ENCODE results near the gene TKT.
A peak's percentile ranks its signal among the peaks of the same experiment; 100 is the strongest.

Gene TKT

DNA sequence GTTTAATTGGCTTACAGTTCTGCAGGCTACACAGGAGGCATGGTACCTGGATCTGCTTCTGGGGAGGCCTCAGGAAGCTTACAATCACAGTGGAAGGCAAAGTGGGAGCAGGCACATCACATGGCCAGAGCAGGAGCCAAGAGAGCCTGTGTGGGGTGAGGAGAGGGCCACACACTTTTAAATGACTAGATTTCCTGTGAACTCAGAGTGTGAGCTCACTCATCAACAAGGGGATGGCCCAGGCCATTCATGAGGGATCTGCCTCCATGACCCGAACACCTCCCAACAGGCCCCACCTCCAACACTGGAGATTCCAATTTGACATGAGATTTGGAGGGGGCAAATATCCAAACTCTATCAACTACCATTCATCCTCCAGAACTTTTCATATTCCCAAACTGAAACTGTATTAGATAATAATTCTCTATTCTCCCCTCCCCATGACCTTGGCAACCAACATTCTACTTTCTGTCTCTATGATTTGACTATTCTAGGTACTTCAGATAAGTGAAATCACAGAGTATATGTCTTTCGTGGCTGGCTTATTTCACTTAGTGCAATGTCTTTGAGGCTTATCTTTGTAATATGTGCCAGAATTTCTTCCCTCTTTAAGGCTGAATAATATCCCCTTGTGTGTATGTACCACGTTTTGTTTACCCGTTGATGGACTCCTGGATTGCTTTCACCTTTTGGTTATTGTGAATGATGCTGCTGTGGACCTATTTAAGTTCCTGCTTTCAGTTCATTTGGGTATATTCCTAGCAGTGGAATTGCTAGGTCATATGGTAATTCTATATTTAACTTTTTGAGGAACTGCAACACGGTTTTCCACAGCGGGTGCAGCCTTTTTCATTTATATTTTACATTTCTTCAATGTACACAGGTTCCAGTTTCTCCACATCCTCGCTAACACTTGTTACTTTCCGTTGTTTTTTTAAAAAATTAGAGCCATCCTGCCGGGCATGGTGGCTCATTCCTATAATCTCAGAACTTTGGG, 43.8 kb downstream of the TKT start:
- no peak for DNase-seq (ENCODE audit: low read depth)
- no peak overlapping the region for H3K4me3 ChIP-seq (ENCODE audit: low read depth, low read length)
- TF ChIP-seq CTCF (conservative IDR thresholded peaks at IDR 0.05; ENCODE audit: low read depth, low read length) = no peak

GRCh38 chr3:53202331-53203015, 53.3 kb downstream of the TKT start:
- no peak overlapping the region for H3K4me3 ChIP-seq (ENCODE audit: low read depth, low read length)
- DNase-seq (ENCODE audit: low read depth) = no peak
- no peak for TF ChIP-seq CTCF (conservative IDR thresholded peaks at IDR 0.05; ENCODE audit: low read depth, low read length)

DNA sequence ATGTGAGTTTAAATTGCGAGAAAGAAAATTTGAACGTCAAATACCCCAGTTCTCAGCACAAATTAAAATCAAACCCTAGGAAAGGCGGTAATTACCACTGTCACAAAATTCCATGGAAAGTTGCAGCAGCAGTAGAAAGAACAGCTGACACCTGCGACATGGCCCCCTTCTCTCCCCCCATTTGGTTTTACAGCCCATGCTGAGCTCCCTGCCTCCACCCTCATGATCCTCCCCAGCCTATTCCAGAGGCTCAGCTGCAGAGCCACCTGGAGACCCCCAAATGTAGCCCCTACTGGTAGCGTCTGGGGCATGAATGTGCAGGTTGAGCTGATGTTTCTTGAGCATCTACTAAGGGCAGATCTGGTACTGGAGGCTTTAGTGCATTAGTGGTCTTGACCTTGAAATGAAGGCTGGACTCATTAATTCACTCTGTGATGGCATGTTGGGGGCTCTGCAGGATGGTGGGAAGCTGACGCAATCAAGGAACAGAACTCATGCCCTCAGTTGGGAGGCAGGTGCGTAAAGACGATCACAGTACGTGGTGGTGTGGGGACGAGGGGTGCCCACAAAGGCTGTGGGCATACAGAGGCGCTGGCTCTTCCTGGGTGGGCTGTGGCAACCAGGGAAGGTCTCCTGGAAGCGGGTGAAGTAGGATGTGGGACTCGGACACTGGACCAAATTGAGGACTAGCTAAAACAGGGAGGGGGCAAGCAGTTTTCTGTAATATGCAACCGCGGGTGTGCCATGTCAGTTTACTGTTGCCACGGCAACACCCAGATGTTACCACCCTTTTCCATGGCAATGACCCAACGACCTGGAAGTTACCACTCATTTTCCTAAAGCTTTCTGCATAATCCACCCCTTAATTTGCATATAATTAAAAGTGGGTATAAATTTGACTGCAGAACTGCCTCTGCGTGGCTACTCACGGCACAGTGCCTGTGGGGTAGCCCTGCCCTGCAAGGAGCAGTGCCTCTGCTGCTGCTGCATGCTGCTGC, 55.0 kb downstream of the TKT start:
- TF ChIP-seq CTCF (conservative IDR thresholded peaks at IDR 0.05; ENCODE audit: low read depth, low read length) = no peak
- no peak for DNase-seq (ENCODE audit: low read depth)

DNA sequence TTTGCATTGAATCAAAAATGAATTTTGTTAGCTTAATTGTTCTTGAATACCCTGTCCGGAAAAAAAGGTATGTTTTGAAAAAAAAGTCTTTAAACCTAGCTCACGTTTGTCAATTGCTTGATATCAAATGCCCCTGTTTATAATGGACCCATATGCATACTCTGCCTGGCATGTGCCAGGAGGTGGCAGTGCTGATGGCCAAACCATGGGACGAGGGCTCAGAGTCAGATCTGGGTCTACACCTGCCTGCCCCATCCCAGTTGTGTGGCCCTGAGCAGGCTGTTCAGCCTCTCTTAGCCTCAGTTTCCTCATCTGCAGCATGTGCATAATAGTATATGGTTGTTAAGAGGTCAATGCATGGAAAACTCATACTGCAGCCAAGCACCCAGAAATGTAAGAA, 56.0 kb downstream of the TKT start:
- DNase-seq (ENCODE audit: low read depth) = no peak
- no peak overlapping the region for H3K4me3 ChIP-seq (ENCODE audit: low read depth, low read length)
- no peak for TF ChIP-seq CTCF (conservative IDR thresholded peaks at IDR 0.05; ENCODE audit: low read depth, low read length)

More for the DNA sequence above, 55.0 kb downstream of the TKT start:
- no peak overlapping the region for H3K4me3 ChIP-seq (ENCODE audit: low read depth, low read length)

DNA sequence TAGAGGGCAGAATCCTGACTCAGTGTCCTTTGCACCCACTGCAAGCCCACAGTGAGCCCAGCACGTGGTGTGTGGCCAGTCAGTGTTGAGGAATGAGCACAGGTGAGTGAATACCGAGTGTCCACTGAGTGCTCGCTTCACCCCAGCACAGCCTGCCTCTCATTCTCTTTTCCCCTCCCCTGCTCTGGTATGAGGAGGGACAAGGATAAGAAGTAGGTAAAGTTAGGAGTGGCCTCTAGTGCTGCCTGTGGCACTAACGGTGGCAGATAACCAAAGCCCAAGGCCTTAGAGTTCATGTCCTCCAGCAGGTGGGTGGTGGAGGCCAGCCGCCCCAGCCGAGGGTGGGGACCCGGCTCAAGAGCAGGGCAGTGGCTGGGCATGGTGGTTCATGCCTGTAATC, 56.8 kb downstream of the TKT start:
- H3K4me3 ChIP-seq (ENCODE audit: low read depth, low read length) = no peak overlapping the region
- no peak for DNase-seq (ENCODE audit: low read depth)
- no peak for TF ChIP-seq CTCF (conservative IDR thresholded peaks at IDR 0.05; ENCODE audit: low read depth, low read length)

- TF ChIP-seq CTCF (conservative IDR thresholded peaks at IDR 0.05; ENCODE audit: low read depth, low read length) = peak; percentile 22
- DNase-seq (ENCODE audit: low read depth) = no peak
- H3K4me3 ChIP-seq (ENCODE audit: low read depth, low read length) = no peak overlapping the region
Observed at GRCh38 chr3:53198256-53198977, 57.4 kb downstream of the TKT start.

Measured in choroid plexus epithelial cell (primary cell).